ENCODE measurements around the gene NCKAP5.

The NCKAP5 gene

DNA sequence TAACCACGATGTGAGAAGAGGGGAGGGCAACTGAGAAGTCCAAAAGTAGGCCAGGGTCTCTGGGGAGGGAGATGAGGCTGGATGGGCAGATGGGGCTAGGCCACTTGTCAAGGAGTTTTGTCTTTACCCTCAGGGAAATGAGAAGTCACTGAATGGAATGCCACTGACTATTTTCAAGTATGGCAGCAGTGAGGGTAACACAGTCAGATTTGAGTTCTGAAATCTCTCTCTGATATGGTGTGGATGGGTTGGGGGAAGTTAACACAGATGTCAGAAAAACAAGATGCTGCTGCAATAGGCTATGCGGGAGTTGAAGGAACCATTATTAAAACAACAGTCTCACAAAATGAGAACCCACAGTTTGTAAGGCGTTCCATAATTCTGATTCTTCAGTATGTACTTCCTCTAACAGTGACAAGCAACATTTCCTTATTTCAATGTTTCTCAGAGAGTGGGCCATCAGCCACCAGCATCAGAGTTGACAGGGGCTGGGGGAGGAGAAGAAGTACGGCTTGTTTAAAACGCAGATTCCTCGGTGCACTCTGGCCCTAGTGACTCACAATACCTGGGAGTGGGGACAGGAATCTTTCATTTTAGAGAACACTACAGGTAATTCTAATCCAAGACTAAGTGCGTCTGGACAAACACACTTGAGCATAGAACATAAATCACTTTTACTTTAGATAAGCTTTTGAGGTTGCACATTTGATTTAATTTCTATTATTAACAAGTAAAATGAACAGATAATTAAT is 596.8 kb downstream of the NCKAP5 start:
- DNase-seq, result no peak

DNA sequence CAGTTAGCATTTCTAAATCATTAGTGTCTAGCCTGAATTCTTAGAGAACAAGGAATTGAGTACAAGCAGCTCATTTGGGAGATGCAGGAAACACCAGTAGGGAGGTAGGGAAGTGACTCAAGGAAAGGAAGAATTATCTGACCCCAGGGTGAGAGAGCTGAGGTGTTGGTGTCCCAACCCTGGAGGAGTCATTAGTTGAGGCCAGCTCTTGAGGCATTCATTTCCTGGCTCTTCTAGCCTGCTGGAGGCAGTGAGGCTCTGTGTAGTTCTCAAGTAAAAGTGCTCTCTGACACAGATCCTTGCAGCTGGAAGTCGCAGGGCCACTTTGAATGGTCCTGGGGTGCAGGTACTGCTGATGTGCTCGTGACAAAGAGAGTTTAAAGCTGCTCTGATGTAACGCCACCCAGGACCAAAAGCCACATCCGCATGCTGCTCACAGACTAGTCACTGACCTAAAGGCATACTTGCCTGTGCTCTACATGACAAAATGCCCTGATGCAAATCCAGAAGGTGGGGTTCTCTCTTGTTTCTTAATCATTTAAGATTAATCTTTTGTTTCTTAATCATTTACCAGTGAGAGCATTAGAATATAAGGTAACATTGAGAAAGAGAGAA is 598.8 kb downstream of the NCKAP5 start:
- DNase-seq, result no peak

DNA sequence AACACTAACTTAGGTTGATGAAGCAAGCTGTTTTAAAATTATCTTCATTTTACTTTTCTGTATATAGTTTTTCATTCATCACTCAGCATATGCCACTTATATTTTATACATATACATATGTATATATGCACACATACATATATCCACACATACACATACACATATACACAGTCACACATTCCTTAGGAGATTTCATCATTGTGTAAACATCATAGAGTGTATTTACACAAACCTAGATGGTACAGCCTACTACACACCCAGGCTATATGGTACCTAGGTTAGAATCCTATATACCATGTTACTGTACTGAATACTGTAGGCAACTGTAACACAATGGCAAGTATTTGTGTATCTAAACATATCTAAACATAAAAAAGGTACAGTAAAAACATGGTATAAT is 602.8 kb downstream of the NCKAP5 start:
- no peak for DNase-seq

- DNase-seq, result no peak
Measured at GRCh38 chr2:132963161-132963560, 605.1 kb downstream of the NCKAP5 start.

DNA sequence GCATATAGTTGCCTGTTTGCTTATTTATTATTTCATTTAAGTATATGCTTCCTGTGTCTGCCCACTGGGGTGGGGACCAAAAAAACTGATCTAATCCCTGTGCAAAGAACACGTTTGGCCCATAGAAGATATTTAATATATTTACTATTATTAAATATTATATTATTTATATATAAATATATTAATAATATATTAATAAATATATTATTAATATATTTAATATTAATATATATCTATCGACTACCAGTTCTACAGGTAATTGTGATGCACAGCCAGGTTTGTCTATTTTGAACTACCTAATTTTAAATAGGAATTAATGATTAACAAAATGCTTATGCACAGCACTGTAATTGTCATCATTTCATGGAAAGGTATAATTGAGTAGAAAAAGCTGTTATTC is 609.4 kb downstream of the NCKAP5 start:
- DNase-seq, result no peak

GRCh38 chr2:132955871-132956615 is 612.2 kb downstream of the NCKAP5 start:
- DNase-seq, result no peak

DNA sequence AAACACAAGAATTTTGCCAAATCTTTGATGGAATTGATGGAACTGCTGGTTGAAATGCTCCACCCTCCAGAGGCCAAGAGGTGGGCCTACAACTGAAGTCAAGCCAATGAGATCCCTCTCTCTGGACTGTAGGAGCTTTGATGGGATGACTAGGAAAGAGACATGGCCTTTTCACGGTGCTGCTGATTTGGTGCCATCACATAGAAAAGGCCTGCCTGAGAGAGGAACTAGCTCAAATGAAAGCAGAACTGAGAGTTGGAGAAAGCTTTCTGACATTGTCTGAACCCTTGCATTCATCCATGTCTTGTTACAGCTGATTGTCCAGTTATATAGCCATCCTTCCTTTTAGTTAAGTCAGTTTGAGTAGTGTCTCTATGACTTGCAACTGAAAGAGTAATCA is 614.5 kb downstream of the NCKAP5 start:
- no peak for DNase-seq

DNA sequence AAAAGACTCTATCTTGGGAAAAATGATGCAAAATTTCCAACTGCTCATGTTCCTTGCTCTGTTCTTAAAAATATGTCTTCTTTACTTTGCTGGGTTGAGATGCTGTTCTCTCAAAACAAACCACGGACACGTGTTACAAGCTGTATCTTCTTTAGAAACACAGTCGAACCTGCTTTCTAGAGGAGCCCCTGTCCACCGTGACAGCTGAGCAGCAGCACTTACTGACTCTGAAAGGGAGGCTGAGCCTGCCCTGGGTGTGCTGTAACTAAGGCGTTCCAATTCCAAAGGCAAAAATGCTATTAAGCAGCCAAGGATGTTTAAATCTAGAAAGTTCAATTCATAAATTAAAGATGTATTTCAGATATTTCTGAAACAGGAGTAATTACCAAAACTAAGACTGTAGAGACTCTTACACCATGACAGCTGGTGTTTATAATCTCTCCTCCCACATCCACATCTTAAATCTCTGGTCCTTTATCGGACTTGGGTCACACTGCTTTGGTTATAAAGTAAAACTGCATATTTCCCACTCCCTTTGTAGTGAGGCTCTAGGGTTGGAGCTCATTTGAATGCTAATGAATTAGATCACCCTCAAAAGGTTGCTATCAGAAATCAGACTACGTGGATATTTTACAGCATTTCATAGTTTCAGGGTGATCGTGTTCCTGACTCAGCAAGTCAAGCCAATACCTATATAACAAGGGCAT is 617.1 kb downstream of the NCKAP5 start:
- DNase-seq, result no peak

GRCh38 chr2:132949108-132949507 is 619.2 kb downstream of the NCKAP5 start:
- DNase-seq, result no peak

GRCh38 chr2:132948211-132948610 is 620.1 kb downstream of the NCKAP5 start:
- no peak for DNase-seq

DNA sequence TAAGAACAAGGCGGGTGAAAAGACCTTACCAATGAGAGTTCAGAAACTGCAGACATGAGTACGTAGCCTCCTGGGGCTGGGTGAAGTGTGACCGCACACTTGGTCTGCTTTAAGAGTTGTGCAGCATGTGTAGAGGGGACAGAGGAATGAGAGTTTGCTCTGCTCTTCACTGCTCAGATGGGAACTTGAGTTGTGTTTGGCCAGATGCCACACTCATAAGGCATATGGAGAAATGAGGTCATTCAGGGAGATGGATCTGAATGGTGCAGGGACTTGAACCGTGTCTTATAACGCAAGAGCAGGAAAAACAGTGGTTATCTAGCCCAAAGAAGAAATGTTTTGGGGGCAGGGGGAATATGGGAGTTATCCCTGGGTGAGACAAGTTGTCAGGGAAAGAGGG is 624.4 kb downstream of the NCKAP5 start:
- no peak for DNase-seq

DNA sequence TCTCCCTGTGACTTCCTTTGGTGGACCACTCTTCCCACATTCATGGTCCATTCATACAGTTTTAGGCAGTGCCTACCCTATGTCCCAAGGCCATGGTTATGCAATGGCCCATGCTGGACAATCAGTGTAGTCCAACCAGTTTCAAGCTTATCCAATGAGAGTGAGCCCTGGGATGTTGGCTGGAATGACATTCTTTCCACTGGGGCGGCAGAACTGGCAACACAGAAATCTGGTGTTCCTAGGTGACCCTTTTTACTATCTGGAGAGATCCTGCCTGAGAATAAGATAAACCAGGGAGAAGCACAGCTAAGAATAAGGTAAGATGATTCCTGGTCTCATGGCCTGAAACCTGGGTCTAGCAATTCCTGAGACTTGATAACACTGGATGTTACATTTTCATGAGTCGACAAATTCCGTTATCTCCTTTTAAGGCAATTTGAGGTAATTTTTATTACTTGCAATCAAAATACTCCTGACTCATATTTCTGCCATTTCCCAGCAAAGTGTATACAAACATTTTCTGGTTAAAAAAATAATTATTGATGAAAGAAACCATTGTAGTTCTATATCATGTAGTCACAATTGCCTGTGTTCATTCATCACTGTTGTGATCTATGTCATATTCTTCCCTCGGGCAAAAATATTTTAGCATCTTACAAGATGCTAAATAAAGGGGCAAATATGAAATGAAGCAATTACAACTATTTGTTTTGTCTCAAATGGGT is 626.8 kb downstream of the NCKAP5 start:
- DNase-seq, result no peak

DNA sequence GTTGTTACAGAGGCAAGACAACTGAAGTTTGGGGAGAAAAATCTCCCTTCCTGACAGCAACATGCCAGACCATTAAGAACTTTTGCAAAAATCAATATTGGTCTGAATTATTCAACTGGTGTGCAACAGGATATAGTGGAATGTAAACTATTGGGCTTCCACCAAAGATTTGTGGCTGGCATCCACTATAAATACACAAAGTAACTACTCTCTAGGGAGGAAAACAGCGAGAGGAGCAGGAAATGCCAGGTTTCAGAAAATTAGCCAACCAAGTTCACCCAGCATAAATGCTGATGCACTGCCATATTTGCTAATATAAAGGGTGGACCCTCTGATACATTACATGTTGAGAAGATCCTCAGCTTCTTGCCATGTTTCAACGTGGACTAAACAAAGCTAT is 630.6 kb downstream of the NCKAP5 start:
- no peak for DNase-seq

GRCh38 chr2:132936791-132937190 is 631.5 kb downstream of the NCKAP5 start:
- no peak for DNase-seq

DNA sequence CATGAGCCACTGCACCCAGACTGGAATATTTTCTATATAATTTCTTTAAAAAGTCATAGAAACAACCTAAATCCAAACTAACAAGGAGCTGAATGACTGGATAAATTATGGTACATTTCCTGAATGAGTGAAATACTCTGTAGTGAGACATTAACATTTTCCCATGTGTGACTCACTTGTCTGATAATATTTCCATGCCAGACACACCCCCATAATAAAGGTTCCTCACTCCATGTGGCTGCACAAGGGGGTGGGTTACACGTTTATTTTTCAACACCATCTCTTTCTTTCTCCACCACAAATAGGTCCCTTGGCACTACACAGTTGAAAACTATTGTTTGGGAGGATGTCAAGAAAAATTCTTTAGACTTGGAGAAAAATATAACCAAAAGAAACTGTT is 632.0 kb downstream of the NCKAP5 start:
- DNase-seq, result no peak

DNA sequence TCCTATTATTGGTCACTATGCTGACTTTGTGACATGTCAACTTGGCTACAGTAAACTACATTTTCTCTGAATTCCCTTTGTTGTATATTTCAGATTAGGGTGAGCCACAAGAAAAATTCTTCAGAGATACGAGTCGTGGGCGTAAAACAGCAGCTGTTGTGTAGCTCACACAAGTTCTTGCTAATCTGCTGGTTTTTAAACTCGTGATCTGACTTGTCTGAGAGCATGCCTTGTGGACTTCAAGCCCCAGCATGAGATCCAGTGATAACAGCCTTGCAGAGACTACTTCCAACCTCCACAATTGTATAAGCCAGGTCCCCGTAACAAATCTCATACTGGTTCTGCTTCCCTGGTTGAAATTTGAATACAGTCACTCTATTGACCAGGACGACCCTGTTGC is 638.5 kb downstream of the NCKAP5 start:
- no peak for DNase-seq

GRCh38 chr2:132923787-132924186 is 644.5 kb downstream of the NCKAP5 start:
- no peak for DNase-seq

- no peak for DNase-seq
Measured at GRCh38 chr2:132915812-132916549, 652.3 kb downstream of the NCKAP5 start.

DNA sequence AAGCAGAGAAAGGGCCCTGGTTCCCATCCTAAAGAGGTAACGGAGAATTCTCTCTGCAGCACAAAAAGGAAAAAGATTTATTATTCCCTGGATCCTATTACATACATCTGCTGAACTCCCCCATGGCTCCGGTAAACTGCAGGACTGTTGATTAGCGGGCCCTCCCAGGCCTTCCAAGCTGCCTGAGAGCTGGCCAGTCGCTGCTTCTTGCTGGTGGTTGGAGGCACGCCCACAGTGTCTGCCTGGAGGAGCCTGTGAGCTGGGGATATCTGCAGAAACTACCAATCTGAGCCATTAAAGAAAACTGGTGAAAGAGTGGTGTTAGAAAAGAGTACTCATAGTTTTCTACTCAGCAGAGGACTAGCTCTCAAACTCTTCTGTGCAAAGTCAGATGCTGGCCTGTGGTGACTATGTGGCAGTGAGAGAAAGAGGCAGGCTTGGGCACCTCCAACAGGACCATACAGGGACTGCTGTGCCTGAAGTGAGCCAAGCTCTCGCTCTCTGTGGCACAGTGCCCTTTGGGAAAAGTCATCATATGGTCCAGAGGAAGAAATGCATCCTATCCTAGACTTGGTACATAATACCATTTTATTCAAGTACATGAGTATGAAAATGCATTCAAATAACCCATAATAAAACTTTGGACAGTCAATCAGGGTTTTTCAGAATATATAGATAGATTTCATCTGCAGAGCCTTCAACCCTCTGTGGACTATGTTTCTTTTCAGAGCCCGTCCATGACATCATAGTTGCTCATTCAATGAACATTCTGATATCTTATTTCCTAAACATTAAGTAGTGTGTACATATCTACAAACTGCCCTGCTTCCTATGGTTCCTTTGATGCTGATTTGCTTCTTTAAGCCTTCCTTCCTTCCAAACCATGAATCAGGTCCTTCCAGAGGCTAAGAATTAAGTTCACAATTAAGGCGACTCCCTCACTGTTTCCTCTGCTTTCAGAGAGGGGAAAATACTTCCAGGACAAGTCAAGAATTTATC is 656.2 kb downstream of the NCKAP5 start:
- DNase-seq, result no peak

DNA sequence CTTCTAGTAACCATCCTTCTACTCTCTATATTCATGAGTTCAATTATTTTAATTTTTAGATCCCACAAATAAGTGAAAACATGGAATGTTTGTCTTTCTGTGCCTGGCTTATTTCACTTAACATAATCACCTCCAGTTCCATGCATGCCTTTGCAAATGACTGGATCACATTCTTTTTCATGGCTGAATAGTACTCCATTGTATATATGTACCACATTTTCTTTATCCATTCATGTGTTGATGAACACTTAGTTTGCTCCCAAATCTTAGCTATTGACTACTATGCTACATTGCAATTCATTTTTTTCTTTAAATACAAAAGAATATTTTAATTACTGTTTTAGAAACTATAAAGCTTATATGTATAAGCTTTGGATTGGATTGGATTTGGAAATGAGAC is 657.8 kb downstream of the NCKAP5 start:
- no peak for DNase-seq

- DNase-seq, result no peak
Measured at GRCh38 chr2:132909427-132909826, 658.8 kb downstream of the NCKAP5 start.
